NCI-H1105 (cell line): ENCODE measurements around the gene PLPP2.
A peak's percentile ranks its signal among the peaks of the same experiment; 100 is the strongest.

Source experiments
- DNase-seq: peaks from one replicate; lab custom pipeline; 2025; lab: John Stamatoyannopoulos, UW

The PLPP2 gene

GRCh38 chr19:293436-294110 lies 2.4 kb upstream of the PLPP2 start:
- DNase-seq, result no peak

DNA sequence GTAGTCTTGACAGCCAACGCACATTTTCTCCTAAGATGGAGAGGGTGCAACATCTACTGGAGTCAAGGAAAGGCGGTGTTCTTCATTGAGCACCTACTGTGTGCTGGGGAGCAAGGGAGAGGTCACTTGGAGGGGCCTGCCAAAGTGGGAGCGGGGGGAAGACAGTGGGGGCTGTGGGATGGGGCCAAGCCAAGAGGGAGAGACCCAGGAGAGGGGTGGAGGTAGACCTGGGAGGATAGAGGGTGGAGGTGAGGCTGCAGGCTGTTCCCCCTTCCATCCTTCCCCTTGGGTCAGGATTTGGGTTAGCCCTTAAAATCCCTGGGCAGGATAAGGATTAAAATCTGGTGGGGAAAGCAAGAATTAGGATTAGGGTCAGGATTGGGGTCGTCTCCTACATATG lies 1.7 kb upstream of the PLPP2 start:
- no peak for DNase-seq

- DNase-seq, result no peak
Observed at GRCh38 chr19:292281-292884, 1.2 kb upstream of the PLPP2 start.

GRCh38 chr19:291561-292280 lies 518 bp upstream of the PLPP2 start:
- DNase-seq, result no peak

DNA sequence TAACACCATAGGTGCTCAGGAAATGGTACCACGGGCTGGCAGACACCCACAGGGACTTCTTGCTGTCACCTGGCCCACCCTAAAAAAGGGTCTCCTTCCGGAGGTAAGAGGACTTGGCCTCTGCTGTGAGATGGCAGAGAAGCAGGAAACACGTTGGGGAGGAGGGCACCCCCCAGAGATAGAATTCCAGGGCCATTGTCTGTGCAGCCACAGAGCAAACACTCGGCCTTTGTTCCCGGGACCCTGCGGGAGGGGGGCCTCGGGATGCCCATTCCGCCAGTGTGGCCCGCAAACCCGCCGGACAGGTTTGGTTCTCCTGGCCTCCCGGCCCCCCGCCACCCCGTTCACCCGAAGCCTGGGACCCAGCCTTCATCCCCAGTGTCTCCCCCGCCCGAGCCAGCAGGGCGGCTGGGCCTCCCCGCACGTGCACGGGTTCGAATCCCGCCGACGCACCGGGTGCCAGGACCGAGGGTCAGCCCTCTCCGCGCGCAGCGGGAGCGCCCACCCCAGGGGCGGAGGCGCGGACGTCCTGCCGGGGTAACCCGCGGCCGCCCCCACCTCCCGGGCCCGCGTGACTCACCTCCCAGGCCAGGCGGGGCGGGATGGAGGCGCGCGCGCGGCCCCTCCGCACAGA lies 714 bp downstream of the PLPP2 start:
- no peak for DNase-seq

- no peak for DNase-seq
Observed at GRCh38 chr19:289651-290371, 1.4 kb downstream of the PLPP2 start.

- DNase-seq, result no peak
Observed at GRCh38 chr19:288911-289310, 2.3 kb downstream of the PLPP2 start.

DNA sequence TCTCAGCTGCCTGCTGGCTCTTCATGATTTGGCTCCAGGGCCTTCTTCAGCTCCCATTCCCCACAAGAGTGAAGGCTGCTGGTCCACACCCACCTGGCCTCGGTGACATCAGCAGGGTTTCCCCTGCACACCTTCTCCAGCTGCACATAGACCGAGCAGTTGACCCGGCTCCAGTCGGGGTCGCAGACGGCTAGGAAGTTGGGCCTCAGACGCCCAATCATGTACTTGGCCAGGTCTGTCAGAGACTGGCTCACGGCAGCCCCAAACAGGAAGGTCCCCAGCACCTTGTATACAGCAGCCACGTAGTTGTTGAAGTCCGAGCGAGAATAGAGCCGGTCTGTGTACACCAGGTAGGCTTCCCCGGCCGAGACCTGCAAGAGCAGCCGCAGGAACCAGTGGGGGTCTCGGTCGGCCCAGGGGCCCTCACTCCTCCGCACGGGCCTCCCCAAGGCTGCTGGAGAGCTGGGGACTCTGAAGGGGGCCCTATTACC lies 3.8 kb downstream of the PLPP2 start:
- DNase-seq, result no peak

DNA sequence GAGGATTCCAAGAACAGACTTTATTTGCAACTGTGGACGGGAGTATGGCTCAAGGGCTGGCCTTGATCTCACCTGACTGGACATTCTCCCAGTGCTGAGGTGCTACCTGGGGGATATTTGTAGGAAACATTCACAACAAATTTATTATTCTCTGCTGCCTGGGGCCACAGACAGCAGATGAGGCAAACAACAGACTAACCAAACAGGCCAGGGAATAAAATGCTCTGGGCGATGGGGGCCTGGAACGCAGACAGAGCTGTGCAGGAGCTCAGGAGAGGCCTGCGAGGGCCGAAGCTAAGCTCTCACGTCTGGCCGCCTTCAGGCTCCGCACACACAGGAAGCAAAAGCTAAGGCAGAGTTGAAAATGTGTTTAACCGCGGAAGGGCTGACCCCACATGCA lies 7.8 kb downstream of the PLPP2 start:
- no peak for DNase-seq

DNA sequence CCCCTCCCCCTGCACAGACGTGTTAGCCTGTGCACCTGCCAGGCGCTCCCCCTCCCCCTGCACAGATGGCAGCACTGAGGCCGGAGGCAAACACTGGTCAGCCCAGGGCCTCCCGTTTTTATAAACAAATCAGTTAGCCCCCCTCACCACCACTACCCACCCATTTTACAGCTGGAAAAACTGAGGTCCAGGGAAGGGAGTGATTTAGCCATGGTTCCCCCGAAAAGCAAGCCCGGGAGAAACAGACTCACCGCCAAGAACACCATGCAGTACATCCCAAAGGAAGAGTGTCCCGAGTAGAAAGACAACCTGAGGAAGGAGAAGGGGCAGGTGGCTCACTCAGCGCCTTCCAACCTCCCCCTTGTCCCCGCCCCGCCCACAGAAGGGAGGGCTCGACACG lies 8.7 kb downstream of the PLPP2 start:
- peak; percentile 16 for DNase-seq

GRCh38 chr19:281992-282391 lies 9.2 kb downstream of the PLPP2 start:
- no peak for DNase-seq

GRCh38 chr19:281156-281853 lies 9.9 kb downstream of the PLPP2 start:
- DNase-seq, result no peak

GRCh38 chr19:280541-281009 lies 10.6 kb downstream of the PLPP2 start:
- DNase-seq, result no peak

DNA sequence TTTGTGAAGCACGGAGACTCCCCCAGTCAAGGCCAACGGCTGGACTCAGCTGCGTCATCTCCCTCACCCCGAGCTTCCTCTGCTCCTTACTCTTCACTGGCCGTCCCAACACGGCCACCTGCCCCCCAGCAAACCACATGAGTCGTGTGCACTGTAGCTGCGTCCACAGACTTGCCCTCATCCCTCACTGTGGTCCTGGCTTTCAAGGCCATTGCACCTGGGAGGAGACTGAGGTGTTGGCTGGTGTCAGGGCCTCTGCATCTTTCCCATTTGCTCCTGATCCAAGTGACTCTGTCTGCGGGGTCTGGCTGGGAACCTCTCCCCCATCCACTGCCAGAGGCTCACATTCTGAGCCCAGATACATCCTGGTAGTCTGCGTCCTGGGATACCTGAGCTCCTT lies 11.5 kb downstream of the PLPP2 start:
- no peak for DNase-seq

DNA sequence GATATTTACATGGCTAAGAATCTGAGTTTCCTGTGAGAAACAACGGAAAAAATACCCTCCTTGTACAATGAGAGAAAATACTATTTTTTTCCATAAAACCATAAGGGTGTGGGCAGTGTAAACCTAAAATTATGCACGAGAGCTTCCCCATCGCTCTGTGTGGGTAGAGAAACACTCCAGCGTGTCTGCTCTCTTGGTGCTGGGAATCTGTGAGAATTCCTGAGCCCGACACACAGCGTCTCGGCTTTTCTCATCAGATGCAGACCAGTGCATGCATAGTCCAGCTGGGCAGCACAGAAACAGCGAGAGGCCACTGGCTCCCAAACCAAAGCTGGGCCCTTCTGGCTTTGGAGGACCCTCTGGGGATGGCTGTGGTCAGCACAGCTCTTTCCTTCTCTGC lies 12.0 kb downstream of the PLPP2 start:
- DNase-seq, result no peak

- no peak for DNase-seq
Observed at GRCh38 chr19:277581-278165, 13.5 kb downstream of the PLPP2 start.

GRCh38 chr19:277131-277530 lies 14.1 kb downstream of the PLPP2 start:
- no peak for DNase-seq

GRCh38 chr19:275958-276646 lies 15.1 kb downstream of the PLPP2 start:
- DNase-seq, result no peak

- no peak for DNase-seq
Observed at GRCh38 chr19:275000-275399, 16.2 kb downstream of the PLPP2 start.

GRCh38 chr19:273393-273792 lies 17.8 kb downstream of the PLPP2 start:
- DNase-seq, result no peak
